ENCODE data around the gene PCDH9.

DNA sequence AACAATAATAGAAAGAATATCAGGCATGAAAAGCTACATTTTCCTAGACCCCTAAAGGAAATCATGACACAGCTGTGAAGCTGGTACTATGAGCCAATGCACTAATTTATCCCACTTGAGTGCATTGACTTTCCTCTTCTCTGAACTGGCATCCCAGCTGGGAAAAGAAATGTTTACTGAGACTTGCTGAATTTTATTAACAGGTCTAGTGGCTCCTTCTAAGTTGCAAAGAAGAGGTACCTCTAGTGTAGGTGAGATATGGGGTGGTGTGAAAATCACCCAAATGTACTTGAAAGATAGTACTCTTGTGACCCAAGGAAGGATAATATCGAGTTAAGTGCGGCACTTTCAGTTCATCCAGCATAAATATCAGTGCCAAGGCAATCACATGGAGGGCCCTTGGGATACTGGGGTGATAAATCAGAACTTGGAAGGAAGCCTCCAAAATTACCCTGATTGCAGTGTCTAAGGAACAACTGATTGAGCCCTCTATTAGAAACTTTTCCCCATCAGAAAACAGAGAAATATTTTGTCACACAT is 369.2 kb downstream of the PCDH9 start:
- TF ChIP-seq, protein P1, sequence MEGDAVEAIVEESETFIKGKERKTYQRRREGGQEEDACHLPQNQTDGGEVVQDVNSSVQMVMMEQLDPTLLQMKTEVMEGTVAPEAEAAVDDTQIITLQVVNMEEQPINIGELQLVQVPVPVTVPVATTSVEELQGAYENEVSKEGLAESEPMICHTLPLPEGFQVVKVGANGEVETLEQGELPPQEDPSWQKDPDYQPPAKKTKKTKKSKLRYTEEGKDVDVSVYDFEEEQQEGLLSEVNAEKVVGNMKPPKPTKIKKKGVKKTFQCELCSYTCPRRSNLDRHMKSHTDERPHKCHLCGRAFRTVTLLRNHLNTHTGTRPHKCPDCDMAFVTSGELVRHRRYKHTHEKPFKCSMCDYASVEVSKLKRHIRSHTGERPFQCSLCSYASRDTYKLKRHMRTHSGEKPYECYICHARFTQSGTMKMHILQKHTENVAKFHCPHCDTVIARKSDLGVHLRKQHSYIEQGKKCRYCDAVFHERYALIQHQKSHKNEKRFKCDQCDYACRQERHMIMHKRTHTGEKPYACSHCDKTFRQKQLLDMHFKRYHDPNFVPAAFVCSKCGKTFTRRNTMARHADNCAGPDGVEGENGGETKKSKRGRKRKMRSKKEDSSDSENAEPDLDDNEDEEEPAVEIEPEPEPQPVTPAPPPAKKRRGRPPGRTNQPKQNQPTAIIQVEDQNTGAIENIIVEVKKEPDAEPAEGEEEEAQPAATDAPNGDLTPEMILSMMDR (IDR thresholded peaks at IDR 0.05) = no peak
- TF ChIP-seq POLR2A (IDR thresholded peaks at IDR 0.05) (no peak), POLR2AphosphoS5 (IDR thresholded peaks at IDR 0.05) (no peak), EP300 (IDR thresholded peaks at IDR 0.05) (no peak)

All from suprapubic skin (tissue), 4 donors.